Neural cell (in vitro differentiated cells): ENCODE data around the gene DBR1. TPM values are rescaled to one million over a fixed set of nuclear protein-coding genes. Genes with fewer than 3 reads are reported as not detected.

ENCODE experiments used
- H2AFZ ChIP-seq: fragments of 200-600, 300-800 bp; sonication (generic), shearing (Covaris generic); 2 replicates; pipeline ENCODE4 v1.6.0; 2014; ENCODE audit warnings: low read depth, mild to moderate bottlenecking, antibody characterized with exemption, low read length, moderate library complexity
- H3F3A ChIP-seq: fragments of 200-600 bp; shearing (Covaris generic); 2 replicates; pipeline ENCODE4 v1.6.1; 2016; ENCODE audit warnings: mild to moderate bottlenecking, moderate library complexity, mixed read lengths, antibody characterized with exemption, low read length; ENCODE audit not compliant: insufficient read depth, poor library complexity, severe bottlenecking
- H3K27ac ChIP-seq: fragments of 200-600, 300-800 bp; sonication (generic), shearing (Covaris generic); 2 replicates; pipeline ENCODE4 v1.5.1; 2014; ENCODE audit warnings: mild to moderate bottlenecking, low read length, moderate library complexity
- H3K27me3 ChIP-seq: fragments of 300-800, 200-600 bp; sonication (generic), shearing (Covaris generic); 2 replicates; pipeline ENCODE4 v1.6.0; 2014; ENCODE audit warnings: mild to moderate bottlenecking, low read depth, low read length, moderate library complexity; ENCODE audit not compliant: insufficient read depth
- H3K36me3 ChIP-seq: fragments of 300-800, 200-600 bp; sonication (generic), shearing (Covaris generic); 2 replicates; pipeline ENCODE4 v1.5.1; 2014; ENCODE audit warnings: mild to moderate bottlenecking, antibody characterized with exemption, low read length, moderate library complexity; ENCODE audit not compliant: insufficient read depth
- H3K4me2 ChIP-seq: fragments of 300-800, 200-600 bp; sonication (generic), shearing (Covaris generic); 2 replicates; pipeline ENCODE4 v1.6.0; 2014; ENCODE audit warnings: mild to moderate bottlenecking, low read length
- H3K4me3 ChIP-seq: fragments of 300-800, 200-600 bp; sonication (generic), shearing (Covaris generic); 2 replicates; pipeline ENCODE4 v1.5.1; 2014; ENCODE audit warnings: mild to moderate bottlenecking, low read length, moderate library complexity
- H3K79me2 ChIP-seq: fragments of 200-600 bp; shearing (Covaris generic); replicated peaks from 2 replicates; pipeline ENCODE4 v1.6.0; 2014; ENCODE audit warnings: mild to moderate bottlenecking, low read length, moderate library complexity; ENCODE audit not compliant: insufficient read depth
- H3K9ac ChIP-seq: fragments of 300-800, 200-600 bp; sonication (generic), shearing (Covaris generic); 2 replicates; pipeline ENCODE4 v1.6.1; 2016; ENCODE audit warnings: mild to moderate bottlenecking, low read length, mixed read lengths
- H3K9me2 ChIP-seq: fragments of 200-600 bp; shearing (Covaris generic); 2 replicates; pipeline ENCODE4 v1.6.1; 2016; ENCODE audit warnings: mild to moderate bottlenecking, low read length, mixed read lengths; ENCODE audit not compliant: insufficient read depth
- H3K9me3 ChIP-seq: fragments of 200-600, 300-800 bp; sonication (generic), shearing (Covaris generic); 2 replicates; pipeline ENCODE4 v1.6.1; 2016; ENCODE audit warnings: mild to moderate bottlenecking, mixed run types, low read length, moderate library complexity, mixed read lengths
- H4K20me1 ChIP-seq: fragments of 200-600 bp; shearing (Covaris generic); 2 replicates; pipeline ENCODE4 v1.6.1; 2016; ENCODE audit warnings: mild to moderate bottlenecking, mixed run types; ENCODE audit not compliant: insufficient read depth
- CTCF ChIP-seq: fragments of 450-650 bp; IDR thresholded peaks from 2 replicates; pipeline ENCODE4 v1.5.1; 2014; ENCODE audit warnings: antibody characterized with exemption, mild to moderate bottlenecking, moderate library complexity; ENCODE audit not compliant: poor library complexity, severe bottlenecking
- EP300 ChIP-seq: fragments of 450-650 bp; conservative IDR thresholded peaks from 2 replicates; pipeline ENCODE4 v1.6.1; 2014; ENCODE audit warnings: antibody characterized with exemption, mild to moderate bottlenecking, moderate library complexity; ENCODE audit not compliant: poor library complexity, severe bottlenecking
- EZH2 ChIP-seq: fragments of 200-600, 300-800 bp; shearing (Covaris generic), sonication (generic); IDR thresholded peaks from 2 replicates; pipeline ENCODE4 v1.6.1; 2014; ENCODE audit warnings: antibody characterized with exemption, low read length, borderline replicate concordance, mild to moderate bottlenecking; ENCODE audit not compliant: insufficient read depth, poor library complexity, severe bottlenecking
- MXI1 ChIP-seq: fragments of 450-650 bp; conservative IDR thresholded peaks from 2 replicates; pipeline ENCODE4 v1.6.1; 2014; ENCODE audit warnings: antibody characterized with exemption, mild to moderate bottlenecking; ENCODE audit not compliant: poor library complexity, severe bottlenecking
- POLR2AphosphoS5 ChIP-seq: IDR thresholded peaks from 2 replicates; pipeline ENCODE4 v1.6.1; 2012
- RAD21 ChIP-seq: fragments of 450-650 bp; conservative IDR thresholded peaks from 2 replicates; pipeline ENCODE4 v1.6.1; 2014; ENCODE audit warnings: antibody characterized with exemption, mild to moderate bottlenecking, moderate library complexity
- REST ChIP-seq: IDR thresholded peaks from 2 replicates; pipeline ENCODE4 v1.6.1; 2012; ENCODE audit warnings: borderline replicate concordance
- SMC3 ChIP-seq: fragments of 450-650 bp; conservative IDR thresholded peaks from 2 replicates; pipeline ENCODE4 v1.6.1; 2014; ENCODE audit warnings: antibody characterized with exemption, mild to moderate bottlenecking, moderate library complexity; ENCODE audit not compliant: poor library complexity
- TAF1 ChIP-seq: IDR thresholded peaks from 2 replicates; pipeline ENCODE4 v1.6.1; 2012; ENCODE audit warnings: low read depth
- polyA plus RNA-seq: library from polyadenylated mRNA; depleted of rRNA; stranded (reverse); fragments of >200 nt; gene quantifications from 2 replicates; pipeline ENCODE4 v1.2.3, GENCODE V29; 2014

DBR1 gene
- polyA plus RNA-seq, 1 donor from 2014 or later: 32.4 TPM

DNA sequence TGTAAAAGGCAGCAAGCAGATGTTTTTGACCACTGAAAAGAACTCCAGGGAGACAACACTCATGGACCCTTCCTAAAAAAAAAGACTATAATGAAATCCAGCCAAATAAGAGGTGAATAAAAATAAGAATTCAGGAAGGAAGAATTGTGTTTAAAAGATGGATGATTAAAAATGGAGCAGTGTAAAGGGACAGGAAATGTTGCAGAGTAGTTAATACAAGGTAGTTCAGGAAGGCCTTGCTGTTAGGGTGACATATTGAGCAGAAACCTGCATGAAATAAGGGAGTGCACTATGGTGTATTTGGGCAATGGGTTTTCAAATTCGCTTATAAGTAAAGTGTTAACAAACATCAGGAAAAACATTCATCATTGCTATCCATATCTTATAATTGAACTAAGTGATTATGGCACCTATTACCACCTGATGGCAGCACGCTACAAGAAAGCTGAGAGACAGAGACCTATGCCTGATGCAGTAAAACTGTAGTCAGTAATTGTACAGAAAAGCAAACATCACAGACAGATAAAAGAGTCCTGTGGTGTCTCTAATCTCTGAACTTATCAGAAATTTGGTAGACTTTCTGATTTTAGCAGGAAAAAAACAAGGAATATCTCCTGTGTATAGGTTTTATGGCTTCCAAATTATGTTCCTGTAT, 5.8 kb upstream of the DBR1 start:
- H3F3A ChIP-seq: no peaks in the 10 kb centered on the region
- H3K4me2 ChIP-seq: no peak overlapping the region
- TF ChIP-seq SMC3 (peak; percentile 77), CTCF (peak; percentile 74), MXI1 (no peak), RAD21 (peak; percentile 76), REST (no peak), EZH2 (no peak), TAF1 (no peak)
- H4K20me1 ChIP-seq: no peaks in the 10 kb centered on the region
- H3K27ac ChIP-seq: no peak overlapping the region
- no peak overlapping the region for H3K4me3 ChIP-seq
- H3K9me2 ChIP-seq: no peaks in the 10 kb centered on the region
- H3K9me3 ChIP-seq: no peaks in the 10 kb centered on the region
- no peaks in the 10 kb centered on the region for H3K36me3 ChIP-seq
- H3K9ac ChIP-seq: peak overlapping the region; percentile 13
- H3K27me3 ChIP-seq: peaks cover 8% of the 10 kb centered on the region
- H3K79me2 ChIP-seq: no peaks in the 10 kb centered on the region
- H2AFZ ChIP-seq: no peak overlapping the region

DNA sequence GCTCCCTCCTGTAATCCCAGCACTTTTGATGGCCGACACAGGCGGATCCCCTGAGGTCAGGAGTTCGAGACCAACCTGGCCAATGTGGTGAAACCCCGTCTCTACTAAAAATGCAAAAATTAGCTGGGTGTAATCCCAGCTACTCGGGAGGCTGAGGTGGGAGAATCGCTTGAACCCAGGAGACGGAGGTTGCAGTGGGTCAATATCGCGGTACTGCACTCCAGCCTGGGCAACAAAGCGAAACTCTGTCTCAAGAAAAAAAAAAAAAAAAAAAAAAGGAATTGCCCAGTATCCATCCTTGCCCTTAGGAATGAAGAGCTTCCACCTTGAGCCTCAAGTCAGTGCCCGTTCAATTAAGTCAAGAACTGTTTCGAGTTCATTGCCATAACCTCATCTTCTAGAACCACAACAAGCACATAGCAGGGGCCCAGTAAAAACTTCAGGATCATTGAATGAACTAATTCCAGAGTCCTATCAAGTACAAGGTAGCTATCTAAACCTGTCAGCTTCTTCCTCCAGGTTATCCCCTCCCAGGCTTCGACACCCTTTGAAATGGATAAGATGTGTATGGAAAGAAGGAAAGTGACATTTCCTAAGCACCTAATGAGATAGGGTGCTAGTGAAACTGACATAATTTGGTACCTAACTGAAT, 826 bp downstream of the DBR1 start:
- peak overlapping the region; percentile 92 for H2AFZ ChIP-seq
- H3K27ac ChIP-seq: peak overlapping the region; percentile 67
- peak overlapping the region; percentile 86 for H3K4me2 ChIP-seq
- TF ChIP-seq EP300: no peak
- no peak for TF ChIP-seq RAD21
- TF ChIP-seq MXI1: no peak
- TF ChIP-seq POLR2AphosphoS5: no peak
- no peak for TF ChIP-seq CTCF
- no peak for TF ChIP-seq EZH2
- TF ChIP-seq SMC3: no peak
- no peak for TF ChIP-seq REST
- no peak for TF ChIP-seq TAF1
- H3K9me3 ChIP-seq: no peaks in the 10 kb centered on the region
- no peaks in the 10 kb centered on the region for H3K27me3 ChIP-seq
- no peaks in the 10 kb centered on the region for H4K20me1 ChIP-seq
- H3K4me3 ChIP-seq: peak overlapping the region; percentile 95
- peaks cover 39% of the 10 kb centered on the region for H3K79me2 ChIP-seq
- H3F3A ChIP-seq: no peaks in the 10 kb centered on the region
- H3K9ac ChIP-seq: peak overlapping the region; percentile 85
- peaks cover 7% of the 10 kb centered on the region for H3K36me3 ChIP-seq
- no peaks in the 10 kb centered on the region for H3K9me2 ChIP-seq
